Measurements from ENCODE around the gene PLCH1. TPM values are rescaled to one million over a fixed set of nuclear protein-coding genes. Genes with fewer than 3 reads are reported as not detected.

PLCH1 gene
- total and polyA plus RNA-seq, 2 experiments from 2014 or later, result 2.6 to 5.8 TPM

- no peaks in the 10 kb centered on the region for H4K20me1 ChIP-seq (ENCODE audit: insufficient read depth, poor library complexity, severe bottlenecking)
- TF ChIP-seq EZH2 (IDR thresholded peaks at IDR 0.05; ENCODE audit: borderline replicate concordance), result no peak
- no peak for TF ChIP-seq CTCF (IDR thresholded peaks at IDR 0.05; ENCODE audit: poor library complexity)
- TF ChIP-seq EZH2phosphoT487 (IDR thresholded peaks at IDR 0.05; ENCODE audit: low read depth, severe bottlenecking, unreplicated experiment), result no peak
- 88% methylated on average over 2 of the region's 2 CpGs for WGBS (ENCODE audit: low lambda C conversion rate, missing lambda C conversion rate)
- H3K9me3 ChIP-seq (ENCODE audit: low read depth), result no peaks in the 10 kb centered on the region
- H3K4me2 ChIP-seq, result no peak overlapping the region
- no peak overlapping the region for H3K27ac ChIP-seq
- H2AFZ ChIP-seq, result no peak overlapping the region
- H3K4me1 ChIP-seq (ENCODE audit: insufficient read depth), result no peaks in the 10 kb centered on the region
- H3K36me3 ChIP-seq (replicated peaks; ENCODE audit: insufficient read depth, low read depth), result no peaks in the 10 kb centered on the region
- DNase-seq (ENCODE audit: low spot score), result no peak
- H3K4me3 ChIP-seq, result no peak overlapping the region
- H3K79me2 ChIP-seq, result no peaks in the 10 kb centered on the region
- no peaks in the 10 kb centered on the region for H3K27me3 ChIP-seq
- H3K9me2 ChIP-seq (replicated peaks; ENCODE audit: insufficient read depth), result no peaks in the 10 kb centered on the region
Measured at GRCh38 chr3:155377071-155377470, 367.8 kb downstream of the PLCH1 start.

GRCh38 chr3:155372281-155372680, 372.6 kb downstream of the PLCH1 start:
- DNase-seq (ENCODE audit: low spot score), result no peak
- no peak overlapping the region for H3K4me3 ChIP-seq
- no peaks in the 10 kb centered on the region for H4K20me1 ChIP-seq (ENCODE audit: insufficient read depth, poor library complexity, severe bottlenecking)
- no peaks in the 10 kb centered on the region for H3K9me2 ChIP-seq (replicated peaks; ENCODE audit: insufficient read depth)
- H3K4me2 ChIP-seq, result no peak overlapping the region
- H2AFZ ChIP-seq, result no peak overlapping the region
- no peaks in the 10 kb centered on the region for H3K4me1 ChIP-seq (ENCODE audit: insufficient read depth)
- H3K36me3 ChIP-seq (replicated peaks; ENCODE audit: insufficient read depth, low read depth), result no peaks in the 10 kb centered on the region
- TF ChIP-seq EZH2phosphoT487 (IDR thresholded peaks at IDR 0.05; ENCODE audit: low read depth, severe bottlenecking, unreplicated experiment), result no peak
- no peak for TF ChIP-seq EZH2 (IDR thresholded peaks at IDR 0.05; ENCODE audit: borderline replicate concordance)
- no peak for TF ChIP-seq CTCF (IDR thresholded peaks at IDR 0.05; ENCODE audit: poor library complexity)
- no peak overlapping the region for H3K27ac ChIP-seq
- no peaks in the 10 kb centered on the region for H3K27me3 ChIP-seq
- no peaks in the 10 kb centered on the region for H3K79me2 ChIP-seq
- no peaks in the 10 kb centered on the region for H3K9me3 ChIP-seq (ENCODE audit: low read depth)
- 95% methylated on average over 1 of the region's 1 CpG for WGBS (ENCODE audit: low lambda C conversion rate, missing lambda C conversion rate)

GRCh38 chr3:155370764-155371503, 373.9 kb downstream of the PLCH1 start:
- H3K4me3 ChIP-seq, result no peak overlapping the region

More at GRCh38 chr3:155370764-155371503, 373.9 kb downstream of the PLCH1 start:
- H3K36me3 ChIP-seq (replicated peaks; ENCODE audit: insufficient read depth, low read depth), result no peaks in the 10 kb centered on the region
- no peaks in the 10 kb centered on the region for H3K9me2 ChIP-seq (replicated peaks; ENCODE audit: insufficient read depth)
- WGBS (ENCODE audit: low lambda C conversion rate, missing lambda C conversion rate), result 93% methylated on average over 4 of the region's 4 CpGs
- no peaks in the 10 kb centered on the region for H3K9me3 ChIP-seq (ENCODE audit: low read depth)
- H3K4me2 ChIP-seq, result no peak overlapping the region
- TF ChIP-seq EZH2phosphoT487 (IDR thresholded peaks at IDR 0.05; ENCODE audit: low read depth, severe bottlenecking, unreplicated experiment) (no peak), EZH2 (IDR thresholded peaks at IDR 0.05; ENCODE audit: borderline replicate concordance) (no peak), CTCF (IDR thresholded peaks at IDR 0.05; ENCODE audit: poor library complexity) (no peak)
- no peak overlapping the region for H3K27ac ChIP-seq
- no peak overlapping the region for H2AFZ ChIP-seq
- DNase-seq (ENCODE audit: low spot score), result no peak
- H4K20me1 ChIP-seq (ENCODE audit: insufficient read depth, poor library complexity, severe bottlenecking), result no peaks in the 10 kb centered on the region
- H3K27me3 ChIP-seq, result no peaks in the 10 kb centered on the region
- no peaks in the 10 kb centered on the region for H3K79me2 ChIP-seq
- H3K4me1 ChIP-seq (ENCODE audit: insufficient read depth), result no peaks in the 10 kb centered on the region

Measured in hepatocyte (in vitro differentiated cells).